HL-60/S4 (cell line): Measurements from ENCODE around the gene SLC39A11.
"Not testable (repeated sequence)": the region's sequence is repeated elsewhere in the genome, so short reads cannot be mapped to it uniquely, and the experiment has no call there.

Experiments used
- in situ Hi-C: fragments of 300-500 bp; cut with MboI; formaldehyde crosslinking; loops from 2 replicates; pipeline ENCODE4 v1.14.3; 2022; ENCODE audit warnings: low sequenced_read_pairs

The SLC39A11 gene

GRCh38 chr17:72927760-72928159 lies 164.7 kb downstream of the SLC39A11 start:
- in situ Hi-C loops, result no loop called here

- in situ Hi-C loops, result no loop called here
These were observed 165.3 kb downstream of the SLC39A11 start for GRCh38 chr17:72927146-72927545.

GRCh38 chr17:72926171-72926570 lies 166.3 kb downstream of the SLC39A11 start:
- in situ Hi-C loops, result no loop called here

- in situ Hi-C loops, result no loop called here
These were observed 168.3 kb downstream of the SLC39A11 start for GRCh38 chr17:72924196-72924595.

- in situ Hi-C loops, result no loop called here
These were observed 170.3 kb downstream of the SLC39A11 start for GRCh38 chr17:72922219-72922618.

GRCh38 chr17:72921347-72922054 lies 171.0 kb downstream of the SLC39A11 start:
- in situ Hi-C loops, result no loop called here

GRCh38 chr17:72920513-72920912 lies 172.0 kb downstream of the SLC39A11 start:
- in situ Hi-C loops, result no loop called here

GRCh38 chr17:72916991-72917390 lies 175.5 kb downstream of the SLC39A11 start:
- in situ Hi-C loops, result no loop called here

- in situ Hi-C loops, result no loop called here
These were observed 176.8 kb downstream of the SLC39A11 start for GRCh38 chr17:72915625-72916081.

- in situ Hi-C loops, result no loop called here
These were observed 179.3 kb downstream of the SLC39A11 start for GRCh38 chr17:72913142-72913682.

GRCh38 chr17:72906306-72906705 lies 186.2 kb downstream of the SLC39A11 start:
- in situ Hi-C loops, result no loop called here

- in situ Hi-C loops, result no loop called here
These were observed 189.0 kb downstream of the SLC39A11 start for GRCh38 chr17:72903522-72903921.

GRCh38 chr17:72901657-72902056 lies 190.8 kb downstream of the SLC39A11 start:
- in situ Hi-C loops, result no loop called here

GRCh38 chr17:72901083-72901482 lies 191.4 kb downstream of the SLC39A11 start:
- in situ Hi-C loops, result no loop called here

- in situ Hi-C loops, result no loop called here
These were observed 191.9 kb downstream of the SLC39A11 start for GRCh38 chr17:72900654-72900971.

- in situ Hi-C loops, result no loop called here
These were observed 193.8 kb downstream of the SLC39A11 start for GRCh38 chr17:72898725-72899124.

- in situ Hi-C loops, result not testable (repeated sequence)
These were observed 196.2 kb downstream of the SLC39A11 start for GRCh38 chr17:72896288-72896687.

GRCh38 chr17:72891627-72892026 lies 200.9 kb downstream of the SLC39A11 start:
- in situ Hi-C loops, result no loop called here

GRCh38 chr17:72890711-72891110 lies 201.8 kb downstream of the SLC39A11 start:
- in situ Hi-C loops, result no loop called here

GRCh38 chr17:72887917-72888316 lies 204.6 kb downstream of the SLC39A11 start:
- in situ Hi-C loops, result no loop called here

- in situ Hi-C loops, result no loop called here
These were observed 205.2 kb downstream of the SLC39A11 start for GRCh38 chr17:72887322-72887721.

GRCh38 chr17:72886622-72887021 lies 205.9 kb downstream of the SLC39A11 start:
- in situ Hi-C loops, result no loop called here

GRCh38 chr17:72884066-72884465 lies 208.4 kb downstream of the SLC39A11 start:
- in situ Hi-C loops, result no loop called here
